Activated CD4-positive, alpha-beta T cell treated with anti-CD3 and anti-CD28 coated beads, Interleukin-2, amount 10 ng/mL, durations not matched to agents 7 days and 5 days (primary cell): Measurements from ENCODE around the gene PIP4K2C. TPM values are rescaled to one million over a fixed set of nuclear protein-coding genes. Genes with fewer than 3 reads are reported as not detected.
"Not testable (repeated sequence)": the region's sequence is repeated elsewhere in the genome, so short reads cannot be mapped to it uniquely, and the experiment has no call there.

ENCODE experiments used
- CTCF ChIA-PET: fragments of 350-600 bp; sonication (Branson Sonifier 250); formaldehyde crosslinking; loops from one replicate; lab custom pipeline; 2021; ENCODE audit warnings: antibody characterized with exemption; lab: Charles Lee
- POLR2A ChIA-PET: fragments of 350-600 bp; sonication (Branson Sonifier 250); formaldehyde crosslinking; loops from one replicate; lab custom pipeline; 2021; ENCODE audit warnings: antibody characterized with exemption; lab: Charles Lee
- DNase-seq: peaks from one replicate; pipeline ENCODE4 v3.0.0-alpha.2; 2020
- H3K27ac Mint-ChIP-seq: one replicate; pipeline ENCODE4 v1.8.0; 2021; ENCODE audit warnings: mild to moderate bottlenecking, moderate library complexity, mixed read lengths
- H3K27me3 Mint-ChIP-seq: one replicate; pipeline ENCODE4 v1.8.0; 2021; ENCODE audit warnings: mixed read lengths
- H3K36me3 Mint-ChIP-seq: one replicate; pipeline ENCODE4 v1.8.0; 2021; ENCODE audit warnings: low read depth, mixed read lengths
- H3K4me1 Mint-ChIP-seq: one replicate; pipeline ENCODE4 v1.8.0; 2021; ENCODE audit warnings: mixed read lengths
- H3K4me3 Mint-ChIP-seq: one replicate; pipeline ENCODE4 v1.8.0; 2021; ENCODE audit warnings: mild to moderate bottlenecking, moderate library complexity, mixed read lengths
- H3K9me3 Mint-ChIP-seq: one replicate; pipeline ENCODE4 v1.8.0; 2021; ENCODE audit warnings: mixed read lengths
- total RNA-seq, 2 experiments: library from RNA; stranded (reverse); gene quantifications; one replicate each; pipeline ENCODE4 v1.2.3, GENCODE V29; 2021

The PIP4K2C gene
- total RNA-seq, 2 experiments from 2014 or later = 17.9 to 20.4 TPM

DNA sequence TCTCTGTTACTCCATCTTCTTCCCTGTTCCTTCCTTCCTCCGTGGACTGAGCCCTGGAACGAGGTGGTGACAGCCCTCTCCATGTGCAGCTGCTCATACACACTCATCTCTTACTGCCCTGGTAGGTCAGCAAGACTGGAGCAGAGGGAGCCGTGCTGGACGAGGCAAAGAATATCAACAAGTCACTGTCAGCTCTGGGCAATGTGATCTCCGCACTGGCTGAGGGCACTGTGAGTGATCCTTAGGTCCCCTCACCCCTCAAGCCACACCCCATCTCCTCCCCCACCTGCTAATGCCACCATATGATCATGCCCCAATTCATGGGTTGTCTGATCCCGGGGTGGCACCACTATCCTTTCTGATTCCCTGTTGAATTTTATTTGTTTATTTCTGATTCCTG, 22.2 kb upstream of the PIP4K2C start:
- no peaks in the 10 kb centered on the region for H3K4me1 Mint-ChIP-seq
- H3K9me3 Mint-ChIP-seq = no peaks in the 10 kb centered on the region
- no peak for DNase-seq
- ChIA-PET CTCF (interaction anchor here (5.5 kb wide), 1 partner anchor 14 kb away, joined by 32 read pairs; no protein-coding TSS in a partner anchor), POLR2A (no interaction called here)
- no peak overlapping the region for H3K27ac Mint-ChIP-seq
- H3K36me3 Mint-ChIP-seq = no peaks in the 10 kb centered on the region
- no peak overlapping the region for H3K4me3 Mint-ChIP-seq
- peaks cover 1% of the 10 kb centered on the region for H3K27me3 Mint-ChIP-seq

DNA sequence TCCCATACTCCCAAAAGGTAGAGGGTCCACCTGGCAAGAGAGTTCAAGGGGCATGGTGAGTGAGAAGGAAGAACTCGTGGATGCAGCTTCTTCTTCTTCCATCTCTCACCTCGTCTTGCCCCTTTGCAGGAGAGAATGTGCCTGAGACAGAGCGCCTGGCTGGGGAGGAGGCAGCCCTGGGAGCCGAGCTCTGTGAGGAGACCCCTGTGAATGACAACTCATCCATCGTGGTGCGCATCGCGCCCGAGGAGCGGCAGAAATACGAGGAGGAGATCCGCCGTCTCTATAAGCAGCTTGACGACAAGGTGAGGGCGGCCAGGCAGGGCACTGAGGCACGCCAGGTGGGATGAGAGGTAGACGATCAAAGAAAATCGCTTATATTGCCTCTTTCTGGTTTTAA, 21.1 kb upstream of the PIP4K2C start:
- no peaks in the 10 kb centered on the region for H3K9me3 Mint-ChIP-seq
- ChIA-PET CTCF (interaction anchor here (5.5 kb wide), 1 partner anchor 13 kb away, joined by 32 read pairs; no protein-coding TSS in a partner anchor), POLR2A (no interaction called here)
- no peaks in the 10 kb centered on the region for H3K27me3 Mint-ChIP-seq
- no peaks in the 10 kb centered on the region for H3K36me3 Mint-ChIP-seq
- no peak for DNase-seq
- no peak overlapping the region for H3K4me3 Mint-ChIP-seq
- no peak overlapping the region for H3K27ac Mint-ChIP-seq
- H3K4me1 Mint-ChIP-seq = no peaks in the 10 kb centered on the region

DNA sequence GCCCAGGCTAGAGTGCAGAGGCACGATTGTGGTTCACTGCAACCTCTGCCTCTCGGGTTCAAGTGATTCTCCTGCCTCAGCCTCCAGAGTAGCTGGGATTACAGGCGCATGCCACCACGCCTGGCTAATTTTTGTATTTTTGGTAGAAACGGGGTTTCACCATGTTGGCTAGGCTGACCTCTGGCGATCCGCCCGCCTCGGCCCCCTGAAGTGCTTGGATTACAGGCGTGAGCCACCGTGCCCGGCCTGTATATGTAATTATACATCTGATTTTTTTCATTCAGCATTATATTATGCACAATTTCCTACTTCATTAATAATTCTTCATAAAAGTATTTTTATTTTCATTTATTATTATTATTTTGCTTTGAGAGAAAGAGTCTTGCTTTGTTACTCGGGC, 20.6 kb upstream of the PIP4K2C start:
- H3K36me3 Mint-ChIP-seq, POLR2A ChIA-PET, DNase-seq, H3K9me3 Mint-ChIP-seq, H3K4me3 Mint-ChIP-seq, H3K4me1 Mint-ChIP-seq, H3K27me3 Mint-ChIP-seq, H3K27ac Mint-ChIP-seq: not testable (repeated sequence)
- CTCF ChIA-PET = interaction anchor here (0.5 to 5.5 kb wide), 3 partner anchors 12 to 25 kb away, joined by 3 to 32 read pairs (median 4); no protein-coding TSS in a partner anchor

DNA sequence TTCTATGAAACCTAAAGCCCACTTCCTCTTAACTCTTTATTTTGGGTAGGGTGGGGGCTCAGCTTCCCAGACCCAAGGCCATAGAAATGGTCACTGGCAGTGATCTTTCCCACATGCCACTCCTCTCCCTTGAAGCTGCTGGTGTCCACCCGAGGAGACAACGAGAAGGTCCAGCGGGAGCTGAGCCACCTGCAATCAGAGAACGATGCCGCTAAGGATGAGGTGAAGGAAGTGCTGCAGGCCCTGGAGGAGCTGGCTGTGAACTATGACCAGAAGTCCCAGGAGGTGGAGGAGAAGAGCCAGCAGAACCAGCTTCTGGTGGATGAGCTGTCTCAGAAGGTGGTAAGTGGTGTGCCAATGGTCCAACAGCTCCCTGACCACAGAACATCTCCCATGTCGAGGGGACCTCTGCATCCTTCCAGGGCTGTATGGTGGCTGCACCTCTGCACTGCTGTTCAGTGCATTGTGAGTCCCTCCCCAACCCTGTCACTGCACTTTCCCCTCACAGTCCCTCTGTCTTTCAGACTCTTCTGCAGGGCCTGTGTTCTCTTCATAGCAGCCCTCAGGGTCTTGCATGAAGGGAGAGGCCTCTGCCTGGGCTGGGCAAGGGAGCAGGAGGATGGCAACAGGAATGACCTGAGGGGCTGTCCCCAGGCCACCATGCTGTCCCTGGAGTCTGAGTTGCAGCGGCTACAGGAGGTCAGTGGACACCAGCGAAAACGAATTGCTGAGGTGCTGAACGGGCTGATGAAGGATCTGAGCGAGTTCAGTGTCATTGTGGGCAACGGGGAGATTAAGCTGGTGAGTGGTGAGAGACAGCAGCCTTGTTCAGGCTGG, 18.8 kb upstream of the PIP4K2C start:
- H3K9me3 Mint-ChIP-seq = no peaks in the 10 kb centered on the region
- no peaks in the 10 kb centered on the region for H3K36me3 Mint-ChIP-seq
- no peak overlapping the region for H3K27ac Mint-ChIP-seq
- CTCF ChIA-PET = interaction anchor here (0.8 to 5.5 kb wide), 5 partner anchors 10 to 113 kb away, joined by 3 to 32 read pairs (median 3); partner anchors contain the start of gene GLI1
- POLR2A ChIA-PET = no interaction called here
- no peaks in the 10 kb centered on the region for H3K27me3 Mint-ChIP-seq
- no peaks in the 10 kb centered on the region for H3K4me1 Mint-ChIP-seq
- H3K4me3 Mint-ChIP-seq = no peak overlapping the region
- no peak for DNase-seq

DNA sequence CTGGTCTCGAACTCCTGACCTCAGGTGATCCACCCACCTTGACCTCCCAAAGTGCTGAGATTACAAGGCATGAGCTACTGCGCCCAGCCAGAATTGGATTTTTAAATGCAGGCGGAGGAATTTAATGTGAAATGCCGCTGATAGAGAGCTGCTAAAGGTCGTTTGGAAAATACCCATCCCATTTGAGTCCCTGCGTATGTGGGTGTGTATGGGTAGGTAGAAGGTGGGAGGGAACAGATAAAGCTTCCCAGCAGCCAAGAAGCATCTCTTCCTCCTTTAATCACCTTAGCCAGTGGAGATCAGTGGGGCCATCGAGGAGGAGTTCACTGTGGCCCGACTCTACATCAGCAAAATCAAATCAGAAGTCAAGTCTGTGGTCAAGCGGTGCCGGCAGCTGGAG, 16.2 kb upstream of the PIP4K2C start:
- H3K4me3 Mint-ChIP-seq = no peak overlapping the region
- no peak for DNase-seq
- POLR2A ChIA-PET = no interaction called here
- no peaks in the 10 kb centered on the region for H3K27me3 Mint-ChIP-seq
- H3K27ac Mint-ChIP-seq = no peak overlapping the region
- H3K4me1 Mint-ChIP-seq = no peaks in the 10 kb centered on the region
- CTCF ChIA-PET = interaction anchor here (1.3 to 2.4 kb wide), 3 partner anchors 8 to 46 kb away, joined by 4 to 9 read pairs (median 5); no protein-coding TSS in a partner anchor
- no peaks in the 10 kb centered on the region for H3K9me3 Mint-ChIP-seq
- H3K36me3 Mint-ChIP-seq = no peaks in the 10 kb centered on the region

DNA sequence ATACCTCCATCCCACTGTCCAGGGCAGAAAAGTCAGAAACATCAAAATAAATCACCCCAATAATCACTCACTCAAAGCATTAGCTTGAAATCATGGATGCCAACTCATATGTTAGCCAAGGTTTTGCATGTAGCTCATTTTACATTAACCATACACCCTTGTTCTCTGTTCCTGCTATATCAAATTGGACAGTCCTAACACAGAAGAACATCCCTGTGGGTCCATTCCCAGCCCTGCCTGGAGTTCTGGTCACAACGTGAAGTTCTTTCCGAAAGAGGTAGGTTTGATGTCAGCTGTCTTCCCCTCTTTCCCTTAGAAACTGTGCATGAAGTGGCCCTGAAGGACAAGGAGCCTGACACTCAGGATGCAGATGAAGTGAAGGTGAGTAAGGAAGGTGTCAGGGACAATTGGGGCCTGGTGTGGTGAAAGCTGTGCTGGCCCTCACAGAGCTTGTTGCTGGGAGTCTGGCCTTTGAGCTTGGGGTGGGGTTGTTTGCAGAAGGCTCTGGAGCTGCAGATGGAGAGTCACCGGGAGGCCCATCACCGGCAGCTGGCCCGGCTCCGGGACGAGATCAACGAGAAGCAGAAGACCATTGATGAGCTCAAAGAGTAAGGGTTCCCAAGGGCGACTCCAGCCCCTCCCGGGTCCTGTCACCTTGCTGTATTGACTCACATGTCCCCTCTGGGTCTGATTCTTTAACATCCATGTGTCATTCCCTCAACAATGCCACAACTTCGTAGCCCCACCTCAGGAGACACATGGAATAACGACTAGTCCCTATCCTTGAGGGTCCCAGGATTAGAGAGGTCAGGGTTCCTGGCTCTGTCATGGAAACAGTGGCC, 15.0 kb upstream of the PIP4K2C start:
- H3K9me3 Mint-ChIP-seq = no peaks in the 10 kb centered on the region
- no peaks in the 10 kb centered on the region for H3K27me3 Mint-ChIP-seq
- ChIA-PET POLR2A (no interaction called here), CTCF (interaction anchor here (0.9 to 2.4 kb wide), 6 partner anchors 7 to 118 kb away, joined by 3 to 9 read pairs (median 4); partner anchors contain the start of genes B4GALNT1 and OS9)
- H3K4me3 Mint-ChIP-seq = no peak overlapping the region
- DNase-seq = no peak
- no peaks in the 10 kb centered on the region for H3K36me3 Mint-ChIP-seq
- no peaks in the 10 kb centered on the region for H3K4me1 Mint-ChIP-seq
- H3K27ac Mint-ChIP-seq = no peak overlapping the region

DNA sequence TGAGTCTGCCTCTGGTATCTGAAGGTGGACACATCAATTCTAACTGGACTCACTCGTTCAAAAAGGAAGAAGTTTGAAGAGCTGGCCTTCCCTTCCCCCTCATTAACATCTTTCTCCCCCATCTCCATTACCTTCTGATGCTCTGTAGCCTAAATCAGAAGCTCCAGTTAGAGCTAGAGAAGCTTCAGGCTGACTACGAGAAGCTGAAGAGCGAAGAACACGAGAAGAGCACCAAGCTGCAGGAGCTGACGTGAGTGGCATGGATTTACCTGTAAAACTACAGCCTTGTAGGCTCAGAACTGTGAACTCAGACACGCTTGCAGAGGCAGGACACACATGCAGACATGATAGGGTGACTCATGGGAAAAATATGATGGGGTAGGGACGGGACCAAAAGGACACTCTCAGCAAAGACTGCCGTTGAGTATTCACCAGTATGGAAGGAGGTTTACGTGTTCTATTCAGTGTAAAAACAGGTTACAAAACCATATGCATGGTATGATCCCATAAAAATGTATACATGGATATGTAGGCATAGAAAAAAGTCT, 14.3 kb upstream of the PIP4K2C start:
- Mint-ChIP-seq H3K27ac (no peak overlapping the region), H3K9me3 (no peaks in the 10 kb centered on the region), H3K4me3 (no peak overlapping the region), H3K36me3 (no peaks in the 10 kb centered on the region), H3K27me3 (no peaks in the 10 kb centered on the region), H3K4me1 (no peaks in the 10 kb centered on the region)
- ChIA-PET CTCF (interaction anchor here (1.6 to 2.4 kb wide), 3 partner anchors 9 to 44 kb away, joined by 5 to 9 read pairs (median 5); no protein-coding TSS in a partner anchor), POLR2A (no interaction called here)
- DNase-seq = no peak

DNA sequence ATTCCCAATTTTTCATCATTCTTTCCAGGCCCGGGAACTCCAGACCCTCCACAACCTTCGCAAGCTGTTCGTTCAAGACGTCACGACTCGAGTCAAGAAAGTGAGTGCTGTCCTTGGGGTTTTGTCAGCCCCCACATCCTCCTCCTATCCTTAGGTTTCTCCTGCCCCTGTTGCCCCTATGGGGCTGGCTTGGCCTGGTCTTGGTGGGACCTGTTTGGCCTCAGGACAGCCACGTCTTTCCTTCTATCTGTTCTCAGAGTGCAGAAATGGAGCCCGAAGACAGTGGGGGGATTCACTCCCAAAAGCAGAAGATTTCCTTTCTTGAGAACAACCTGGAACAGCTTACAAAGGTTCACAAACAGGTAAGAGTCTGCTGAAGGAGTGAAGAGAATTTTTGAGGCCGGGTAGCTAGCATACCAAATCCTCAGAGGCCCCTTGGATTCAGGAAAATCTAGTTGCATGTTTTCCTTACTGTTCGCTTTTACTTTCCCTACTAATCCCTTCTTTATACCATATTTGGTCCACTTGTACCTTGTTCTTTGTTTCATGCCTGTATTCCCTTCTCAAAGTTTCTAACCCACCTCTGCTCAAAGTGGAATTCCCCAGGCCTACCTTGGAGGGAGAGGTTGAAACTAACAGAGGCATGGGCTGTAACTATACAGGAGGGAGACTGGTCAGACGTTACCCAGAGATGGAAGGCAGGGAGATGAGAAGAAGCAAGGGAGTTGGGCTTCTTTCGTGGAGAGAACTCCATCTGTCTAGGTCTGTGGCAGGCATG, 12.8 kb upstream of the PIP4K2C start:
- POLR2A ChIA-PET = no interaction called here
- Mint-ChIP-seq H3K4me1 (peaks cover 2% of the 10 kb centered on the region), H3K9me3 (no peaks in the 10 kb centered on the region), H3K27me3 (no peaks in the 10 kb centered on the region), H3K27ac (no peak overlapping the region), H3K36me3 (no peaks in the 10 kb centered on the region), H3K4me3 (no peak overlapping the region)
- no peak for DNase-seq
- CTCF ChIA-PET = interaction anchor here (1.0 to 1.2 kb wide), 2 partner anchors 11 to 66 kb away, joined by 3 to 5 read pairs; no protein-coding TSS in a partner anchor

DNA sequence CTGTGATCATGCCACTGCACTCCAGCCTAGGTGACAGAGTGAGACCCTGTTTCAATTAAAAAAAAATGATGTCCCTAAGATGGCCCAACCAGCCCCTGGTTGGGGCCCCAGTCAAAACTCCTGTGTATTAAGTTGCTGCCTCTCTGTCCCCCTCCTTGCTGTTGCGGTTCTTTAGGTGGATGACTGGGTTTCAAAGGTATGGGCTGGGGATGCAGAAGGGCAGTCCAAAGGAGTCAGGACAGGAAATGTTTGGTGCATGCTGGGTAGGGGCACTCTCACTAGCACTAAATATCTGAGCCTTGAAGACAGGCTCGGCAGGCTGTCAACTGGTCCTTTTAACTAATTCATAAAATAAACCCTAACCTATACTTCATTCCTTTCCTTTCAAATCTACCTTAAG, 12.0 kb upstream of the PIP4K2C start:
- POLR2A ChIA-PET = no interaction called here
- Mint-ChIP-seq H3K36me3 (no peaks in the 10 kb centered on the region), H3K27ac (no peak overlapping the region), H3K9me3 (no peaks in the 10 kb centered on the region), H3K4me1 (peaks cover 6% of the 10 kb centered on the region), H3K27me3 (no peaks in the 10 kb centered on the region), H3K4me3 (no peak overlapping the region)
- CTCF ChIA-PET = no interaction called here
- DNase-seq = no peak

DNA sequence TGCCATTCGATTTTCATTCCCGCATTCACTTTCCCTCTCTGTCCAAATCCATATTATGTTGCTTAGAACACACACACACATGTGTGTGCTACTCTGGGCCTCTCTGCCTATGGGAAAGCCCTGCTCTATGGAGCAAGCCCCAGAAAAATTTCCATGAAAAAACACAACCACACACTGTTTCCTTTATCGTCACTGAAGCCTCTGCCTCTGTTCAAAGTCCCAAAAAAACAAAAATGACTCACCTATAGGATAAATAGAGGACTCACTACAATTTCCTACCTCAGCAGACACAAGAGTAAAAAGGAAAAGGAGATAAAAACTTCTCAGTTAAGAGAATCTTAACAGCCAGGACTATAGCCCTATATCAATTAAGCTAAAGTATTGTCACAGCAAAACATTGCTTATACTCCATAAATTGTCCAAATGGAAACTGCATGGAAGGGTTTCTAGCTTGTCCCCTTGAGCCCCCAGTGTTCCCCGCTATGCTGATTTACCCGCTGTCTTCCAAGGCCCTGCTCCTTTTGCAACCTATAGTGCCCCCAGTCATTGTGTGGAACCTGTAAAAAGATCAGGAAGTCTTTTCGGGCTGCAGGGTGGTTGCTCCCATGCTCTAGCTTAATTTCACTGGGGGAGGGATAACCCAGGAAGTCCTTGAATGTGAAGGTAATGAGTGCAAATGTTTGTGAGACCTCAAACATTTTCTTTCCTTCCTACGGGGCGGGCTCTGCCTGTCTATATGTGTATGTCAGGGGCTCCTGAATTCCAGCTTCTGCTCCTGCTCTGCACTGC, 11.1 kb upstream of the PIP4K2C start:
- H3K27me3 Mint-ChIP-seq = peaks cover 1% of the 10 kb centered on the region
- H3K4me3 Mint-ChIP-seq = no peak overlapping the region
- DNase-seq = no peak
- ChIA-PET POLR2A (no interaction called here), CTCF (interaction anchor here (1.0 to 4.7 kb wide), 4 partner anchors 9 to 188 kb away, joined by 3 to 32 read pairs (median 4); no protein-coding TSS in a partner anchor)
- H3K36me3 Mint-ChIP-seq = no peaks in the 10 kb centered on the region
- no peaks in the 10 kb centered on the region for H3K9me3 Mint-ChIP-seq
- peaks cover 6% of the 10 kb centered on the region for H3K4me1 Mint-ChIP-seq
- H3K27ac Mint-ChIP-seq = no peak overlapping the region

DNA sequence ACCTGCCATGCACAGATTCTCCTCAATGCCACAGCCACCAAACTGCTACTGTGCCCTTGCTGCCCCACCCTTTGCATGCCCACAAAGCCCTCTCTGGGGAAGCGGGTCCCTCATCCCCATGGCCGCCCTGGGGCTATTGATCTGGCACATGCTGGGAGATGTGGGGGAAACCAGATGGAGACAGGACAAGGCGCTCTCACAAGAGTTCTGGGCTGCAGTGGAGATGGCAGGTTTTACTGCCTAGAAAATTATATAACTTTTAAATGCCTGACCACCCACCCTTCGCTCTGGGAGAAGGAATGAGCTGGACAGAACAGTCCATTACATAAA, 10.6 kb upstream of the PIP4K2C start:
- ChIA-PET POLR2A (interaction anchor here (0.6 kb wide), 1 partner anchor 53 kb away, joined by 7 read pairs; no protein-coding TSS in a partner anchor), CTCF (interaction anchor here (1.0 to 4.7 kb wide), 6 partner anchors 9 to 187 kb away, joined by 3 to 32 read pairs (median 4); partner anchors contain the start of gene B4GALNT1)
- Mint-ChIP-seq H3K4me1 (peaks cover 6% of the 10 kb centered on the region), H3K36me3 (no peaks in the 10 kb centered on the region), H3K4me3 (no peak overlapping the region), H3K27me3 (peaks cover 1% of the 10 kb centered on the region), H3K27ac (no peak overlapping the region), H3K9me3 (no peaks in the 10 kb centered on the region)
- no peak for DNase-seq
